Suprapubic skin (tissue), 3 donors: ENCODE measurements around the gene ZNF358.

Experiments used
- CTCF ChIP-seq, 2 donors: fragments of 200-600 bp in 1 of 2; fragments of 450-650 bp in 1 of 2; sonication (generic) in 1 of 2; IDR thresholded peaks; one replicate each; pipeline ENCODE4 v1.5.1; 2016 to 2019; ENCODE audit warnings: antibody characterized with exemption in 2 of 2, mild to moderate bottlenecking in 1 of 2, moderate library complexity in 1 of 2
- EP300 ChIP-seq: sonication (generic); formaldehyde crosslinking; IDR thresholded peaks from one replicate; pipeline ENCODE4 v1.6.1; 2017; ENCODE audit warnings: antibody characterized with exemption
- POLR2A ChIP-seq, 2 donors: fragments of 450-650 bp; IDR thresholded peaks; one replicate each; pipeline ENCODE4 v1.6.1; 2017; ENCODE audit warnings: antibody characterized with exemption in 2 of 2, mild to moderate bottlenecking in 2 of 2, moderate library complexity in 2 of 2

- TF ChIP-seq EP300, result no peak
- no peak for TF ChIP-seq POLR2A (IDR thresholded peaks at IDR 0.05)
- TF ChIP-seq CTCF (IDR thresholded peaks at IDR 0.05), result no peak
These were observed 18.7 kb downstream of the ZNF358 start for GRCh38 chr19:7534531-7535046.
